Neural crest cell (in vitro differentiated cells): ENCODE results near the gene RBM27. TPM values are rescaled to one million over a fixed set of nuclear protein-coding genes. Genes with fewer than 3 reads are reported as not detected.
"Not testable (repeated sequence)": the region's sequence is repeated elsewhere in the genome, so short reads cannot be mapped to it uniquely, and the experiment has no call there.

ENCODE experiments used
- DNase-seq: peaks from one replicate; pipeline ENCODE4 v3.0.0; 2021; ENCODE audit warnings: low read depth, mixed read lengths, low spot score
- H3K27ac Mint-ChIP-seq: one replicate; pipeline ENCODE4 v1.8.0; 2021; ENCODE audit warnings: mild to moderate bottlenecking, mixed read lengths; ENCODE audit not compliant: unreplicated experiment
- H3K27me3 Mint-ChIP-seq: 2 replicates; pipeline ENCODE4 v1.8.0; 2021; ENCODE audit warnings: low read depth, mild to moderate bottlenecking, mixed read lengths
- H3K36me3 Mint-ChIP-seq: 2 replicates; pipeline ENCODE4 v1.8.0; 2021; ENCODE audit warnings: low read depth, mild to moderate bottlenecking, mixed read lengths
- H3K4me1 Mint-ChIP-seq: 2 replicates; pipeline ENCODE4 v1.8.0; 2021; ENCODE audit warnings: mixed read lengths
- H3K4me3 Mint-ChIP-seq: one replicate; pipeline ENCODE4 v1.8.0; 2021; ENCODE audit warnings: mild to moderate bottlenecking, mixed read lengths
- H3K9me3 Mint-ChIP-seq: 2 replicates; pipeline ENCODE4 v1.8.0; 2021; ENCODE audit warnings: mixed read lengths
- total RNA-seq: library from RNA; stranded (reverse); gene quantifications from 2 replicates; pipeline ENCODE4 v1.2.1, GENCODE V29; 2021
- TF ChIP-seq, protein P1 (sequence below): fragments of 200-600 bp; sonication (generic); conservative IDR thresholded peaks from 2 replicates; pipeline ENCODE4 v1.5.0; 2021; ENCODE audit warnings: antibody characterized with exemption, mild to moderate bottlenecking

The RBM27 gene
- total RNA-seq, 1 donor from 2014 or later: 21.8 TPM

DNA sequence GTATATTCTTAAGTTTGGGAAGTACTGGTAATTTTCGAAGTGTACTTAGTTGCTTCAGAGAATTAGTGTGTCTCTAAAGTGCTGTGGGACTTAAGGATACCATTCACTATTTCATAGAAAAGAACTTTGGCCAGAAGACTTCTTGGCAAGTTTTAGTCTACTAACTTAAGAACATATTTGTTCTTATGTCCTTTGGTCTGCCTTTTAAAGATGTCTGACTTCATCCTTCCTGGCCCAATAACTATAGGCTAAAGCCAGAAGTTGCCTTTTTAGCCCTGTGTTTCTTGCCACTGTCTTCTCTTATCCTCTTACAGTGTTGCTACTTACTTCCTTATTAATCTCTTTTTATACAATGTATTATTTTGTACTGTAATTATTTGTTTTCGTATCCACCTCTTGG lies 6.3 kb downstream of the RBM27 start:
- TF ChIP-seq, protein P1, sequence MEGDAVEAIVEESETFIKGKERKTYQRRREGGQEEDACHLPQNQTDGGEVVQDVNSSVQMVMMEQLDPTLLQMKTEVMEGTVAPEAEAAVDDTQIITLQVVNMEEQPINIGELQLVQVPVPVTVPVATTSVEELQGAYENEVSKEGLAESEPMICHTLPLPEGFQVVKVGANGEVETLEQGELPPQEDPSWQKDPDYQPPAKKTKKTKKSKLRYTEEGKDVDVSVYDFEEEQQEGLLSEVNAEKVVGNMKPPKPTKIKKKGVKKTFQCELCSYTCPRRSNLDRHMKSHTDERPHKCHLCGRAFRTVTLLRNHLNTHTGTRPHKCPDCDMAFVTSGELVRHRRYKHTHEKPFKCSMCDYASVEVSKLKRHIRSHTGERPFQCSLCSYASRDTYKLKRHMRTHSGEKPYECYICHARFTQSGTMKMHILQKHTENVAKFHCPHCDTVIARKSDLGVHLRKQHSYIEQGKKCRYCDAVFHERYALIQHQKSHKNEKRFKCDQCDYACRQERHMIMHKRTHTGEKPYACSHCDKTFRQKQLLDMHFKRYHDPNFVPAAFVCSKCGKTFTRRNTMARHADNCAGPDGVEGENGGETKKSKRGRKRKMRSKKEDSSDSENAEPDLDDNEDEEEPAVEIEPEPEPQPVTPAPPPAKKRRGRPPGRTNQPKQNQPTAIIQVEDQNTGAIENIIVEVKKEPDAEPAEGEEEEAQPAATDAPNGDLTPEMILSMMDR: no peak
- Mint-ChIP-seq H3K27ac (no peak overlapping the region), H3K36me3 (no peaks in the 10 kb centered on the region)

DNA sequence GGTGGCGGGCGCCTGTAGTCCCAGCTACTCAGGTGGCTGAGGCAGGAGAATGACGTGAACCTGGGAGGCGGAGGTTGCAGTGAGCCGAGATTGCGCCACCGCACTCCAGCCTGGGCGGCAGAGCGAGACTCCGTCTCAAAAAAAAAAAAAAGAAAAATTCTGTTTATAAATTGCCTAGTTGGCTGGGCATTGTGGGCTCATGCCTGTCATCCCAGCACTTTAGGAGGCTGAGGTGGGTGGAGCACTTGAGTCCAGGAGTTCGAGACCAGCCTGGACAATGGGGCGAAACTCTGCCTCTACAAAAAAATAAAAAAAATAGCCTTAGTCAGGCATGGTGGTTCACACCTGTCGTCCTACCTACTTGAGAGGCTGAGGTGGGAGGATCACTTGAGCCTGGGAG lies 7.4 kb downstream of the RBM27 start:
- DNase-seq, H3K4me3 Mint-ChIP-seq, H3K27me3 Mint-ChIP-seq: not testable (repeated sequence)

More for the DNA sequence above, 6.3 kb downstream of the RBM27 start:
- peaks cover 4% of the 10 kb centered on the region for H3K4me1 Mint-ChIP-seq
- no peak for DNase-seq
- no peaks in the 10 kb centered on the region for H3K27me3 Mint-ChIP-seq
- no peak overlapping the region for H3K4me3 Mint-ChIP-seq
- no peaks in the 10 kb centered on the region for H3K9me3 Mint-ChIP-seq

DNA sequence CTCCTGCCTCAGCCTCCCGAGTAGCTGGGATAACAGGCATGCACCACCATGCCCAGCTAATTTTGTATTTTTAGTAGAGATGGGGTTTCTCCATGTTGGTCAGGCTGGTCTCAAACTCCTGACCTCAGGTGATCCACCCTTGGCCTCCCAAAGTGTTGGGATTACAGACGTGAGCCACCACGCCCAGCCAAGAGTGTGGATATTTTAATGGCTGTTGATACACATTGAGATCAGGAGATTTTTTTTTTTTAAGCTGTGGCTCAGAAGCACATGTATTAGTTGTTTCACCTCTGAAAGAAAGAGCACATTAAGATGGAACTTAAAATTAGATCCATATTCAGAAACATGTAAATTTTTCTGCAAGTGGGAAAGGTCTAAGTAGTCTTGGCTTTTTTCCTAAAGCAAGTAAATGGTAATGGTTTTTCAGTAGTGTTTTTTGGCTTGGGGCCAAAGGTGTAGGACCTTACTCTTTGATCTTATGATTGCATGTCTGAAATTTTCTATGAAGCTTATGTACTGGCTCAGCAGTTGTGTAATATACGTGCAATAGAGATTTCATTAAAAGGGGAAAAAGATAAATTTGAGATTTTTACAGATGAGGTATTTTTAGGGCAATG lies 9.9 kb downstream of the RBM27 start:
- Mint-ChIP-seq H3K9me3 (no peaks in the 10 kb centered on the region), H3K36me3 (no peaks in the 10 kb centered on the region), H3K27ac (no peak overlapping the region), H3K4me1 (peaks cover 4% of the 10 kb centered on the region), H3K4me3 (no peak overlapping the region), H3K27me3 (no peaks in the 10 kb centered on the region)
- TF ChIP-seq, protein P1: no peak
- no peak for DNase-seq

More for the DNA sequence above, 7.4 kb downstream of the RBM27 start:
- not testable (repeated sequence) for H3K9me3 Mint-ChIP-seq, H3K27ac Mint-ChIP-seq, H3K4me1 Mint-ChIP-seq, H3K36me3 Mint-ChIP-seq

DNA sequence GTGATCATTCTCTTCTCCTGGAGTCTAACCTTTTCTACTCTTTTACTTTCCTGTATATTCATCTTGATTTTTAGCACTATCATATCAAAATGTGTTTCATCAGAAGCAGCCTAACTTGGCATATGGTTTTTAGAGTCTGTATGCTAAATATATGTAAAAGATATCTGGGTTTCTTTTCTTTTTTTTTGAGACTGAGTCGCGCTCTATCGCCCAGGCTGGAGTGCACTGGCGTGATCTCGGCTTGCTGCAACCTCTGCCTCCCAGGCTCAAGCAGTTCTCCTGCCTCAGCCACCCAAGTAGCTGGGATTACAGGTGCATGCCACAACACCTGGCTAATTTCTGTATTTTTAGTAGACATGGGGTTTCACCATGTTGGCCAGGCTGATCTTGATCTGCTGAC lies 11.5 kb downstream of the RBM27 start:
- not testable (repeated sequence) for H3K27ac Mint-ChIP-seq, DNase-seq, H3K4me3 Mint-ChIP-seq, H3K4me1 Mint-ChIP-seq, H3K27me3 Mint-ChIP-seq, H3K9me3 Mint-ChIP-seq, H3K36me3 Mint-ChIP-seq

DNA sequence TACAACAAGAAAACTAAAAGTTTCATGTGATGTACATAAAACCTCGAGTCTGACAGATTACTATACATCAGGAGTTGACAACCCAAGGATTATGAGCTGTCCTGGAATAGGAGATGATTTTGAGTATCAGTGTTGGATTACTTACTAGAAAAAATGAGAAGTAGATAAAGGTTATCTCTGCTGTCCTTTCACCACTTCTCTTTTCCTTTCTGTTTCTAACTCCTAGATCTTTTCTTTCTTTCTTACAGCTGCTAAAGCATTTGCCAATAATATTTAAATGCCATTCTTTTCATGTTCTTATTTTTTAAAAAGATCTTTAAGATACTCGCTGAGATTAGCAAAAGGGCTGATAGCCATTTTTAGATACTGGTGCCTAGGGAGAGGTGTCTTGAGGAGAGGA lies 14.8 kb downstream of the RBM27 start:
- DNase-seq: no peak
- Mint-ChIP-seq H3K4me1 (no peaks in the 10 kb centered on the region), H3K9me3 (no peaks in the 10 kb centered on the region), H3K27me3 (no peaks in the 10 kb centered on the region), H3K36me3 (no peaks in the 10 kb centered on the region), H3K27ac (no peak overlapping the region), H3K4me3 (no peak overlapping the region)
- TF ChIP-seq, protein P1: no peak

DNA sequence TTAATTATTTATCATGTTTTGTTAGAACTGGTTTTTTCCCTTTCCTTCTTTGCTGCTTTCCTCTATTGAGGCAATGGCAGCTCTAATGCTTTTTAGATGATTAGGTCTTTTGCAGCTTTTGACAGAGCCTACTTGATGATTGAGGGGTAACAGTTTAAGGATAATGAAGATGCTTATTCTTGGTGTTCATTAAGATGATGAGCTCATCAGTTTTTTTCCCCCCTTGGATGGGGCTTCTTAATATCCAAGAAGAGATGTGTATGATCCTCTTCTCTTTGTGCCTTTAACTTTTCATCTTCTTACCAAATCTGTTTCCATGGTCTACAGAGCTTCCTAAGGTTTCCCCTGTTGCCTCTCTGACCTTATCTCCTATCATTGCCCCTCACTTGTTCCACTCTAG lies 15.8 kb downstream of the RBM27 start:
- Mint-ChIP-seq H3K4me1 (no peaks in the 10 kb centered on the region), H3K4me3 (no peak overlapping the region), H3K27me3 (no peaks in the 10 kb centered on the region), H3K36me3 (no peaks in the 10 kb centered on the region), H3K27ac (no peak overlapping the region), H3K9me3 (no peaks in the 10 kb centered on the region)
- TF ChIP-seq, protein P1: no peak
- DNase-seq: no peak
